ENCODE measurements around the gene HIPK2. TPM values are rescaled to one million over a fixed set of nuclear protein-coding genes. Genes with fewer than 3 reads are reported as not detected.

HIPK2 gene
- total and polyA plus RNA-seq, 2 experiments from 2014 or later: 23.2 to 47.0 TPM

DNA sequence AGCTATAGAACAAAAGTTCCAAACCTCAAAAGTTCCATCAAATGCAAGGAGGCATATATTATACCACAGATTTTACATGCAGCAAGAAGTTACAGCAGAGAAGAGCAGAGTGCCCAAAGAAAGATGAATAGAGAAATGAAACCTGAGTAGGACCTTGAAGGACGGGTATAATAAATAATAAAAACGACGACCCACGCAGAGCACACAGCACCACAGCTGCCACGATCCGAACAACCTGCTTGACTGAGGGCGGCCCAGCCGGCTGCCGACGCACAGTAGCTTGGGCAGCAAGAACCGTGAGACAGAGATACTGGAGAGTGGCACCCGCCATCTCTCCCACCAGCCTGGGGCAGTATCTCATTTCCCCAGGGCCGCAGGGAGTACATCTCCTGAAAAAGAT, 79.0 kb downstream of the HIPK2 start:
- Histone ChIP-seq H3K27me3 (no peaks in the 10 kb centered on the region), H3K4me1 (ENCODE audit: low read depth) (peaks cover 36% of the 10 kb centered on the region), H3K27ac (no peak overlapping the region), H3K9me3 (ENCODE audit: low read depth) (no peaks in the 10 kb centered on the region), H3K4me3 (no peak overlapping the region), H3K36me3 (no peaks in the 10 kb centered on the region)
- TF ChIP-seq, protein P1, sequence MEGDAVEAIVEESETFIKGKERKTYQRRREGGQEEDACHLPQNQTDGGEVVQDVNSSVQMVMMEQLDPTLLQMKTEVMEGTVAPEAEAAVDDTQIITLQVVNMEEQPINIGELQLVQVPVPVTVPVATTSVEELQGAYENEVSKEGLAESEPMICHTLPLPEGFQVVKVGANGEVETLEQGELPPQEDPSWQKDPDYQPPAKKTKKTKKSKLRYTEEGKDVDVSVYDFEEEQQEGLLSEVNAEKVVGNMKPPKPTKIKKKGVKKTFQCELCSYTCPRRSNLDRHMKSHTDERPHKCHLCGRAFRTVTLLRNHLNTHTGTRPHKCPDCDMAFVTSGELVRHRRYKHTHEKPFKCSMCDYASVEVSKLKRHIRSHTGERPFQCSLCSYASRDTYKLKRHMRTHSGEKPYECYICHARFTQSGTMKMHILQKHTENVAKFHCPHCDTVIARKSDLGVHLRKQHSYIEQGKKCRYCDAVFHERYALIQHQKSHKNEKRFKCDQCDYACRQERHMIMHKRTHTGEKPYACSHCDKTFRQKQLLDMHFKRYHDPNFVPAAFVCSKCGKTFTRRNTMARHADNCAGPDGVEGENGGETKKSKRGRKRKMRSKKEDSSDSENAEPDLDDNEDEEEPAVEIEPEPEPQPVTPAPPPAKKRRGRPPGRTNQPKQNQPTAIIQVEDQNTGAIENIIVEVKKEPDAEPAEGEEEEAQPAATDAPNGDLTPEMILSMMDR (IDR thresholded peaks at IDR 0.05; ENCODE audit: low read depth, low read length): no peak
- no peak for DNase-seq (ENCODE audit: low read depth in 1 of 2, low spot score in 1 of 2)

- Histone ChIP-seq H3K4me3 (no peak overlapping the region), H3K27me3 (no peaks in the 10 kb centered on the region), H3K27ac (no peak overlapping the region), H3K9me3 (ENCODE audit: low read depth) (no peaks in the 10 kb centered on the region), H3K4me1 (ENCODE audit: low read depth) (peaks cover 32% of the 10 kb centered on the region), H3K36me3 (no peaks in the 10 kb centered on the region)
- TF ChIP-seq, protein P1 (IDR thresholded peaks at IDR 0.05; ENCODE audit: low read depth, low read length): no peak
- DNase-seq (ENCODE audit: low read depth in 1 of 2, low spot score in 1 of 2): no peak
Observed at GRCh38 chr7:139698278-139698677, 79.5 kb downstream of the HIPK2 start.

DNA sequence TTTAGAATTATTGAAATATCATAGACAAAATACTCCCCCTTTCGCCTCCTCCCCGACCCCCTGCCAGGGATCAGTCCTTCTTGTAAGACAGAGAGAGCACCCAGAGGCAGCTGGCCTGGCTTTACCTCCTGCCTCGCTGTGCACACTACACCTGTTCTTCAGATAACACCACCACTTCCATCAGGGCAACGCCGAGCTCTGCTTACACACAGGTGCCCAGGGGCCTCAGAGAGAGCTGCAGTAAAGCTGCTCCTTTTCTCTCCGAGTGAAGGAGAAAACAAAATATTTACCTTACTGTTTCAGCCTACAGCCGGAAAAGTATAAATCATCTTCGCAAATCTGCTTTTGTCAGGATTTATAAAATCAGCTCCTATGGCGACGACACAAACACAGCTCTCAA, 80.7 kb downstream of the HIPK2 start:
- no peaks in the 10 kb centered on the region for H3K27me3 ChIP-seq
- H3K4me3 ChIP-seq: no peak overlapping the region
- no peak overlapping the region for H3K27ac ChIP-seq
- TF ChIP-seq, protein P1 (IDR thresholded peaks at IDR 0.05; ENCODE audit: low read depth, low read length): no peak
- no peak for DNase-seq (ENCODE audit: low read depth in 1 of 2, low spot score in 1 of 2)
- H3K36me3 ChIP-seq: no peaks in the 10 kb centered on the region
- peaks cover 24% of the 10 kb centered on the region for H3K4me1 ChIP-seq (ENCODE audit: low read depth)
- H3K9me3 ChIP-seq (ENCODE audit: low read depth): no peaks in the 10 kb centered on the region

GRCh38 chr7:139696552-139696951, 81.2 kb downstream of the HIPK2 start:
- Histone ChIP-seq H3K36me3 (no peaks in the 10 kb centered on the region), H3K27me3 (no peaks in the 10 kb centered on the region), H3K4me3 (no peak overlapping the region), H3K9me3 (ENCODE audit: low read depth) (no peaks in the 10 kb centered on the region), H3K27ac (no peak overlapping the region), H3K4me1 (ENCODE audit: low read depth) (peaks cover 29% of the 10 kb centered on the region)
- TF ChIP-seq, protein P1 (IDR thresholded peaks at IDR 0.05; ENCODE audit: low read depth, low read length): no peak
- DNase-seq (ENCODE audit: low read depth in 1 of 2, low spot score in 1 of 2): no peak

GRCh38 chr7:139695588-139695987, 82.2 kb downstream of the HIPK2 start:
- TF ChIP-seq, protein P1 (IDR thresholded peaks at IDR 0.05; ENCODE audit: low read depth, low read length): no peak
- H3K27me3 ChIP-seq: no peaks in the 10 kb centered on the region
- DNase-seq (ENCODE audit: low read depth in 1 of 2, low spot score in 1 of 2): peak in 1 of 2 donors; percentile 30
- H3K4me1 ChIP-seq (ENCODE audit: low read depth): peaks cover 23% of the 10 kb centered on the region
- no peak overlapping the region for H3K27ac ChIP-seq
- H3K4me3 ChIP-seq: no peak overlapping the region
- no peaks in the 10 kb centered on the region for H3K9me3 ChIP-seq (ENCODE audit: low read depth)
- no peaks in the 10 kb centered on the region for H3K36me3 ChIP-seq

GRCh38 chr7:139695051-139695450, 82.7 kb downstream of the HIPK2 start:
- H3K27me3 ChIP-seq: no peaks in the 10 kb centered on the region
- no peaks in the 10 kb centered on the region for H3K36me3 ChIP-seq
- TF ChIP-seq, protein P1 (IDR thresholded peaks at IDR 0.05; ENCODE audit: low read depth, low read length): no peak
- H3K9me3 ChIP-seq (ENCODE audit: low read depth): no peaks in the 10 kb centered on the region
- DNase-seq (ENCODE audit: low read depth in 1 of 2, low spot score in 1 of 2): no peak
- peaks cover 23% of the 10 kb centered on the region for H3K4me1 ChIP-seq (ENCODE audit: low read depth)
- H3K27ac ChIP-seq: no peak overlapping the region
- no peak overlapping the region for H3K4me3 ChIP-seq
